Measurements from ENCODE around the gene CEP126.

CEP126 gene

GRCh38 chr11:102014756-102015155, 99.9 kb downstream of the CEP126 start:
- no peak for FAIRE-seq

- FAIRE-seq: no peak
Observed at GRCh38 chr11:102017026-102017425, 102.2 kb downstream of the CEP126 start.

GRCh38 chr11:102026217-102026616, 111.4 kb downstream of the CEP126 start:
- FAIRE-seq: no peak

GRCh38 chr11:102026959-102027358, 112.1 kb downstream of the CEP126 start:
- FAIRE-seq: no peak

- FAIRE-seq: no peak
Observed at GRCh38 chr11:102036757-102037156, 121.9 kb downstream of the CEP126 start.

GRCh38 chr11:102046841-102047240, 132.0 kb downstream of the CEP126 start:
- peak; percentile 74 for FAIRE-seq

- FAIRE-seq: peak; percentile 65
Observed at GRCh38 chr11:102047305-102047924, 132.6 kb downstream of the CEP126 start, which contains the start of gene CFAP300. TSS of gene CFAP300 (plus strand) at chr11:102047437. CDS start at chr11:102047471, 34 bp downstream.
